Measurements from ENCODE around the gene ENPP1.

- TF ChIP-seq POLR2A (IDR thresholded peaks at IDR 0.05; ENCODE audit: low read depth, low read length) = no peak
- TF ChIP-seq POLR2AphosphoS5 (IDR thresholded peaks at IDR 0.05; ENCODE audit: low read depth, low read length) = no peak
- no peak for TF ChIP-seq PAX5 (IDR thresholded peaks at IDR 0.05; ENCODE audit: insufficient read depth, low read length, severe bottlenecking)
Measured at GRCh38 chr6:131787079-131787478, 20.7 kb upstream of the ENPP1 start.
